ENCODE measurements around the gene RMND1. TPM values are rescaled to one million over a fixed set of nuclear protein-coding genes. Genes with fewer than 3 reads are reported as not detected.

Gene RMND1
- total RNA-seq, 1 experiment from 2014 or later = 23.3 TPM

DNA sequence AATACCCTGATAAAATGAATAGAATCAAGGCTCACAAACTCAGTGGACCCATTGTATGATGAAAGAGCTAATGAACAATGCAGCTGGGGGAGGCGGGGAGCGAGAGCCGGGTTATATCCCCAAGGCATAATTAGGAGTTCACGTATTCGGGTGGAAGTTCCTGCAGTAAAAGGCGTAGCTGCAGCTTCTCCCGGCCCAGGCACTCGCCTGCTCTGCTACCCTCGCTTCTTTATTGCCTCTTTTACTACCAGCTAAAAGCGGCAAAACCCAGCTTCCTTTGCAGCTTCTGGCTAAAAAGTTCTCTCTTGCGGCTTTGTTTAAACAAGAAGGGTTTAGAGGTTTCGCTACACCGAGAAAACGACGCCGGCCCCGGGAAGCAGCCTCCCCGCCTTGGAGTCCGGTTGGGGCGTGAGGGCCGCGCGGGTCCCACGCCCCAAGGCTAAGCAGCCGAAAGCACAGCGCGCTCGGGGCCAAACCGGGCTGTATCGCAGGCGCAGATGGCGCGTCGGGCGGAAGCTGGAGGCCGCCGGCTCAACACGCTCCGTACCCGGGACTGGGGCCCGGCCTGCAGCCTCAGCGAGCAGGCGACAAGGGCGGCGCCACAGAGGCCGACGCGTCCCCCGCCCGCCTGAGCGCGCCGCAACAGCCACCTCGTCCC, 62.2 kb downstream of the RMND1 start (continued):
- TF ChIP-seq FOXP1 (CRISPR knock-in tag; IDR thresholded peaks at IDR 0.05; ENCODE audit: borderline replicate concordance) = peak; percentile 86; the same call in 1 of the 2 replicates
- no peak for TF ChIP-seq ATF3 (CRISPR knock-in tag; conservative IDR thresholded peaks at IDR 0.05)
- TF ChIP-seq JUN (CRISPR knock-in tag; IDR thresholded peaks at IDR 0.05) = no peak
- TF ChIP-seq, protein P1, sequence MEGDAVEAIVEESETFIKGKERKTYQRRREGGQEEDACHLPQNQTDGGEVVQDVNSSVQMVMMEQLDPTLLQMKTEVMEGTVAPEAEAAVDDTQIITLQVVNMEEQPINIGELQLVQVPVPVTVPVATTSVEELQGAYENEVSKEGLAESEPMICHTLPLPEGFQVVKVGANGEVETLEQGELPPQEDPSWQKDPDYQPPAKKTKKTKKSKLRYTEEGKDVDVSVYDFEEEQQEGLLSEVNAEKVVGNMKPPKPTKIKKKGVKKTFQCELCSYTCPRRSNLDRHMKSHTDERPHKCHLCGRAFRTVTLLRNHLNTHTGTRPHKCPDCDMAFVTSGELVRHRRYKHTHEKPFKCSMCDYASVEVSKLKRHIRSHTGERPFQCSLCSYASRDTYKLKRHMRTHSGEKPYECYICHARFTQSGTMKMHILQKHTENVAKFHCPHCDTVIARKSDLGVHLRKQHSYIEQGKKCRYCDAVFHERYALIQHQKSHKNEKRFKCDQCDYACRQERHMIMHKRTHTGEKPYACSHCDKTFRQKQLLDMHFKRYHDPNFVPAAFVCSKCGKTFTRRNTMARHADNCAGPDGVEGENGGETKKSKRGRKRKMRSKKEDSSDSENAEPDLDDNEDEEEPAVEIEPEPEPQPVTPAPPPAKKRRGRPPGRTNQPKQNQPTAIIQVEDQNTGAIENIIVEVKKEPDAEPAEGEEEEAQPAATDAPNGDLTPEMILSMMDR (IDR thresholded peaks at IDR 0.05) = no peak
- TF ChIP-seq, protein P2, sequence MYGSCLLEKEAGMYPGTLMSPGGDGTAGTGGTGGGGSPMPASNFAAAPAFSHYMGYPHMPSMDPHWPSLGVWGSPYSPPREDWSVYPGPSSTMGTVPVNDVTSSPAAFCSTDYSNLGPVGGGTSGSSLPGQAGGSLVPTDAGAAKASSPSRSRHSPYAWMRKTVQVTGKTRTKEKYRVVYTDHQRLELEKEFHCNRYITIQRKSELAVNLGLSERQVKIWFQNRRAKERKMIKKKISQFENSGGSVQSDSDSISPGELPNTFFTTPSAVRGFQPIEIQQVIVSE (CRISPR knock-in tag; IDR thresholded peaks at IDR 0.05; ENCODE audit: borderline replicate concordance) = no peak
- TF ChIP-seq, protein P3, sequence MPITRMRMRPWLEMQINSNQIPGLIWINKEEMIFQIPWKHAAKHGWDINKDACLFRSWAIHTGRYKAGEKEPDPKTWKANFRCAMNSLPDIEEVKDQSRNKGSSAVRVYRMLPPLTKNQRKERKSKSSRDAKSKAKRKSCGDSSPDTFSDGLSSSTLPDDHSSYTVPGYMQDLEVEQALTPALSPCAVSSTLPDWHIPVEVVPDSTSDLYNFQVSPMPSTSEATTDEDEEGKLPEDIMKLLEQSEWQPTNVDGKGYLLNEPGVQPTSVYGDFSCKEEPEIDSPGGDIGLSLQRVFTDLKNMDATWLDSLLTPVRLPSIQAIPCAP (CRISPR knock-in tag; IDR thresholded peaks at IDR 0.05) = no peak; the same call in 1 of the 2 replicates
- no peak for TF ChIP-seq ESRRA (CRISPR knock-in tag; IDR thresholded peaks at IDR 0.05; ENCODE audit: borderline replicate concordance)
- no peak for TF ChIP-seq PRRX2 (CRISPR knock-in tag; IDR thresholded peaks at IDR 0.05)
- TF ChIP-seq OVOL2 (CRISPR knock-in tag; IDR thresholded peaks at IDR 0.05; ENCODE audit: borderline replicate concordance) = no peak
- TF ChIP-seq AFF4 (CRISPR knock-in tag; IDR thresholded peaks at IDR 0.05; ENCODE audit: borderline replicate concordance) = no peak
- peak; percentile 83 for TF ChIP-seq ARID4B (CRISPR knock-in tag; IDR thresholded peaks at IDR 0.05; ENCODE audit: borderline replicate concordance)
- TF ChIP-seq E2F4 (CRISPR knock-in tag; IDR thresholded peaks at IDR 0.05; ENCODE audit: borderline replicate concordance, low read depth) = no peak
- TF ChIP-seq ZNF219 (CRISPR knock-in tag; IDR thresholded peaks at IDR 0.05; ENCODE audit: borderline replicate concordance) = no peak
- TF ChIP-seq ZNF425 (CRISPR knock-in tag; conservative IDR thresholded peaks at IDR 0.05) = no peak
- TF ChIP-seq GTF2I (CRISPR knock-in tag; conservative IDR thresholded peaks at IDR 0.05) = no peak
- peak; percentile 69; the same call in 1 of the 2 replicates for TF ChIP-seq HMGXB4 (CRISPR knock-in tag; IDR thresholded peaks at IDR 0.05)
- TF ChIP-seq ZNF671 (CRISPR knock-in tag; IDR thresholded peaks at IDR 0.05) = no peak
- TF ChIP-seq, protein P4, sequence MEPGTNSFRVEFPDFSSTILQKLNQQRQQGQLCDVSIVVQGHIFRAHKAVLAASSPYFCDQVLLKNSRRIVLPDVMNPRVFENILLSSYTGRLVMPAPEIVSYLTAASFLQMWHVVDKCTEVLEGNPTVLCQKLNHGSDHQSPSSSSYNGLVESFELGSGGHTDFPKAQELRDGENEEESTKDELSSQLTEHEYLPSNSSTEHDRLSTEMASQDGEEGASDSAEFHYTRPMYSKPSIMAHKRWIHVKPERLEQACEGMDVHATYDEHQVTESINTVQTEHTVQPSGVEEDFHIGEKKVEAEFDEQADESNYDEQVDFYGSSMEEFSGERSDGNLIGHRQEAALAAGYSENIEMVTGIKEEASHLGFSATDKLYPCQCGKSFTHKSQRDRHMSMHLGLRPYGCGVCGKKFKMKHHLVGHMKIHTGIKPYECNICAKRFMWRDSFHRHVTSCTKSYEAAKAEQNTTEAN (CRISPR knock-in tag; IDR thresholded peaks at IDR 0.05) = no peak
- TF ChIP-seq ZNF263 (CRISPR knock-in tag; IDR thresholded peaks at IDR 0.05; ENCODE audit: low read depth) = no peak

All from WTC11 (cell line).